ENCODE results near the gene ZNF821.

DNA sequence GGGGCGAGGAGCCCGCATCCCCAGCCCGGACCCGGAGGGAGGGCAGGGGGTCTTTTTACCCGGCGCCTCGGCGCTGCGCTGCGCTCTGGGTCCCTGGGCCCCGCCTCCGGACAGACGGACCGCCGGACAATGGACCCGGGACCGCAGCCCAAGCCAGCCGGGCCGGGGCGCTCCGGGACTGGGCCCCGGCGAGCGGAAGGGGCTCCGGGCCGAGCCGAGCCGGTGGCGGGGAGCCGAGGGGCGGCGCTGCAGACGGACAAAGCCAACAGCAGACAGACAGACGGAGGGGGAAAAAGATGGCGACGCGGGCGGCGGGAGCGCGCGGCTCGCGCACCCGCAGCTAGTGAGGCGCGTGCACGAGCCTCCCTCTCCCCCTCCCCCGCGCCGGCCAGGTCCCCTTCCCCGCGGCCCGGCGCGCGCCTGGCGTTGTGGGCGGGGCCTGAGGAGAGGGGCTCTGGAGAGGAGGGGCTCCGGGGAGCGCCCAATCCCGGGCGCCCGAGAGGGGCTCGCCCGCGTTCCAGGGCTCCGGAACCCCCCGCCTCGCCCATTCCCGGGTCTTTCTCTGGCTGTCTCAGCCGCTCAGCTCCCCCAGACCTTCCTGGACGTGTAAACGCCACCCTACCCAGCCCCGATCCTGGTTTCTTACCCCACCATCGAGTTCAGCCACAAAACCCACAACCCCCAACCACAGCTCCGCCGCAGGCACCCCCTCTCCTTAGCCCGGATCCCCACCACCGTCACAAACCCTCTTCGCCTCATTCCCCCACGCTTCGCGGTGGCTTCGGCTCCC is at the start of gene ZNF821:
- TF ChIP-seq POLR2AphosphoS5 (IDR thresholded peaks at IDR 0.05; ENCODE audit: borderline replicate concordance, low read depth, low read length) (peak; percentile 37; the same call in 1 of the 2 replicates), EZH2 (IDR thresholded peaks at IDR 0.05) (no peak), FOXP2 (optimal IDR thresholded peaks at IDR 0.05; ENCODE audit: control extremely low read depth, extremely low read length, insufficient read depth) (no peak)

Measured in SK-N-MC (cell line).